Activated T-cell treated with anti-CD3 and anti-CD28 coated beads, Interleukin-2, amount 50 U/mL, for 4 hours (primary cell): ENCODE data around the gene KCNIP4. TPM values are rescaled to one million over a fixed set of nuclear protein-coding genes. Genes with fewer than 3 reads are reported as not detected.
"Not testable (repeated sequence)": the region's sequence is repeated elsewhere in the genome, so short reads cannot be mapped to it uniquely, and the experiment has no call there.

ENCODE experiments used
- ATAC-seq, 2 donors: fragments of 200-7000 bp; cut with Tn5 transposase; one replicate each; pipeline ENCODE4 v1.10.0; 2021
- DNase-seq: peaks from one replicate; pipeline ENCODE4 v3.0.0-alpha.2; 2020
- H3K27me3 Mint-ChIP-seq: one replicate; pipeline ENCODE4 v1.8.0; 2021; ENCODE audit warnings: low read depth, mixed read lengths
- H3K36me3 Mint-ChIP-seq: one replicate; pipeline ENCODE4 v1.8.0; 2022; ENCODE audit warnings: mixed read lengths; ENCODE audit not compliant: insufficient read depth
- H3K4me1 Mint-ChIP-seq: one replicate; pipeline ENCODE4 v1.8.0; 2021; ENCODE audit warnings: low read depth, mixed read lengths
- H3K4me3 Mint-ChIP-seq: one replicate; pipeline ENCODE4 v1.8.0; 2021; ENCODE audit warnings: mild to moderate bottlenecking, moderate library complexity, mixed read lengths
- H3K9me3 Mint-ChIP-seq: one replicate; pipeline ENCODE4 v1.8.0; 2021; ENCODE audit warnings: mixed read lengths
- total RNA-seq, 3 donors: library from RNA; stranded (reverse); gene quantifications; one replicate each; pipeline ENCODE4 v1.2.1, GENCODE V29; 2021

Gene KCNIP4
- not detected for total RNA-seq

DNA sequence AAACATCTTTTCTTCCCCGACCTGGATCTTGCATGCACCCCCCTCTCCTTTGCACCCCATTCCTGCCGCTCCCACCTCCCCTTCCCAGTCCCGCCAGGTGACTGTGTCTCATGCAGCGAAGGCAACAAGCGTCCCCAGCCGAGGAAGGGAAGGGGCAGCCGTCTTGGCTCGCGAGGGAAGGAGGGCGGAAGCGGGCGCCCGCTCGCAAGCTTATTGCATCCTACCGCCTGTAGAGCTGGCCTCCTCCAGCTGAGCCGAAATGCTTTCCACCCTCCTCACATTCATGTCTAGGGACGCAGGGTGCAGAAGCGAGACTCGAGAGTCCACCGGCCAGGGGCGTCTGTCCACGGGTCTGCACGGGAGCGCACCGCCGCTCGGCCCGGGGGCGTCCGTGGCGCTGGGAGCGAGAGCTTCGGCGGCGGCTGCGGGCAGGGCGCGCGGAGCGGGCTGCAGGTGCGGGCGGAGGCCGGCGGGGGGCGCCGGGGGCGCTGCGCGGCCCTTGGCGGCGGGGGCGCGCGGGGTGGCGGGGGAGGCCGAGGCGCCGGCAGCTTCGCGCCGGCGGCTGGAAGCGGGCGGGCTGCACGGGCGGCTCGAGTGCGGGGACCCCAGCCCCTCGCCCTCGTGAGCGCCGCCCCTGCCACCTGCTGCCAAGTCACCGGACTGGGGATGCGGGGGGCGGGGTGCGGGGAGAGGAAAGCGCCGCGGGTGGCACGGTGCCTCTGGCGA, at the start of gene KCNIP4:
Gene KCNIP4 (minus strand): TSS at position 426 of the 726 bp plus-strand sequence.
- Mint-ChIP-seq H3K36me3 (no peaks in the 10 kb centered on the region), H3K27me3 (peaks cover 23% of the 10 kb centered on the region), H3K9me3 (peaks cover 11% of the 10 kb centered on the region), H3K4me1 (no peaks in the 10 kb centered on the region), H3K4me3 (no peak within 1 kb of the TSS)
- no peak for DNase-seq
- peak; percentile 50 to 74 for ATAC-seq

DNA sequence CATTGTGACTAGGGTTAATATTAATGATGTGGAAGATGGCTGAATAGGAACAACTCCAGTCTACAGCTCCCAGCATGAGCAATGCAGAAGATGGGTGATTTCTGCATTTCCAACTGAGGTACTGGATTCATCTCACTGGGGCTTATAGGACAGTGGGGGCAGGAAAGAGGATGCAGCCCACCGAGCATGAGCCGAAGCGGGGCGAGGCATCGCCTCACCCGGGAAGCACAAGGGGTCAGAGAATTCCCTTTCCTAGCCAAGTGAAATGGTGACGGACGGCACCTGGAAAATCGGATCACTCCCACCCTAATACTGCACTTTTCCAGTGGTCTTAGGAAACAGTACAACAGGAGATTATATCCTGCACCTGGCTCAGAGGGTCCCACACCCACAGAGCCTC, 48.0 kb upstream of the KCNIP4 start:
- not testable (repeated sequence) for ATAC-seq, H3K4me3 Mint-ChIP-seq, DNase-seq, H3K36me3 Mint-ChIP-seq, H3K27me3 Mint-ChIP-seq, H3K4me1 Mint-ChIP-seq
- peaks cover 11% of the 10 kb centered on the region for H3K9me3 Mint-ChIP-seq

- ATAC-seq (no peak), DNase-seq (no peak)
- H3K9me3 Mint-ChIP-seq, result peaks cover 13% of the 10 kb centered on the region
- no peaks in the 10 kb centered on the region for H3K27me3 Mint-ChIP-seq
- no peak overlapping the region for H3K4me3 Mint-ChIP-seq
- no peaks in the 10 kb centered on the region for H3K36me3 Mint-ChIP-seq
- H3K4me1 Mint-ChIP-seq, result no peaks in the 10 kb centered on the region
Observed at GRCh38 chr4:21992330-21992729, 43.8 kb upstream of the KCNIP4 start.

GRCh38 chr4:21991562-21991961, 43.0 kb upstream of the KCNIP4 start:
- ATAC-seq, result no peak
- H3K27me3 Mint-ChIP-seq, result no peaks in the 10 kb centered on the region
- peaks cover 12% of the 10 kb centered on the region for H3K9me3 Mint-ChIP-seq
- DNase-seq, result no peak
- H3K36me3 Mint-ChIP-seq, result no peaks in the 10 kb centered on the region
- H3K4me3 Mint-ChIP-seq, result no peak overlapping the region
- H3K4me1 Mint-ChIP-seq, result no peaks in the 10 kb centered on the region

- peaks cover 8% of the 10 kb centered on the region for H3K9me3 Mint-ChIP-seq
- DNase-seq (no peak), ATAC-seq (no peak)
- H3K36me3 Mint-ChIP-seq, result no peaks in the 10 kb centered on the region
- H3K4me3 Mint-ChIP-seq, result no peak overlapping the region
- H3K27me3 Mint-ChIP-seq, result no peaks in the 10 kb centered on the region
- H3K4me1 Mint-ChIP-seq, result no peaks in the 10 kb centered on the region
Observed at GRCh38 chr4:21991050-21991449, 42.5 kb upstream of the KCNIP4 start.

- H3K36me3 Mint-ChIP-seq, result no peaks in the 10 kb centered on the region
- H3K4me3 Mint-ChIP-seq, result no peak overlapping the region
- H3K9me3 Mint-ChIP-seq, result peaks cover 8% of the 10 kb centered on the region
- no peaks in the 10 kb centered on the region for H3K4me1 Mint-ChIP-seq
- DNase-seq, result no peak
- no peak for ATAC-seq
- no peaks in the 10 kb centered on the region for H3K27me3 Mint-ChIP-seq
Observed at GRCh38 chr4:21989351-21989750, 40.8 kb upstream of the KCNIP4 start.

DNA sequence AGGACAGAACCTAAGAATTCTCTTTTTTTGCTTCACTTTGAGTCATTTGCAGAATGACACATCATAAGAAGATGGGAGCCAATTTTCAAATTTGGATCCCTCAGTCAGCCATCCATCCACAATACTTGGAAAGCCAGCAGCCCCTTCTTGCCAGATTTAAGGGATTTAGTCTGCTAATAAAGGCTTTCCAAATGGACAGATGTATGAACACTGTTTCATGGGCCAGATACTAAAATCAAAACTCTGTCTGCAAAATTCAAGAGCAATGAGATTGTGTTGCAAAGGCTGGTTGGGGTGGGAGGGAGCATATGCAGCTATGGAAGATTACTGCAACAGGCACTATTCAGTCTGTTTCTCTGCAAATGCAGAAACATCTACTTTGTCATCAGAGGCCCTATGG, 37.7 kb upstream of the KCNIP4 start:
- no peaks in the 10 kb centered on the region for H3K4me1 Mint-ChIP-seq
- no peaks in the 10 kb centered on the region for H3K27me3 Mint-ChIP-seq
- no peak for DNase-seq

DNA sequence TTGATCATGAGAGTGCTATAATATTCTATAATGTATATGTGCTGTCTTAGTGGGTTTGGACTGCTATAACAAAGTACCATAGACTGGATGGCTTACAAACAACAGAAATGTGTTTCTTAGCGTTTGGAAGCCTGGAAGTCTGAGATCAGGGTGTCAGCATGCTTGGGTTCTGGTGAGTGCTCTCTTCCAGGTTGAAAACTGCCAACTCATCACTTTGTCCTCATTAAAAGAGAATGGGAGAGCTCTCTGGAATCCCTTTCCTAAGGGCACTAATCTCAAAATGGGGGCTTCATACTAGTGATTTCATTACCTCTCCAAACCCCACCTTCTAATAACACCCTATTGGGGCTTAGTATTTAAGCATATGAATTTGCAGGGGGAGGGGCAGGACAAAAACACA, 33.5 kb upstream of the KCNIP4 start:
- no peaks in the 10 kb centered on the region for H3K4me1 Mint-ChIP-seq
- H3K9me3 Mint-ChIP-seq, result peaks cover 10% of the 10 kb centered on the region
- no peaks in the 10 kb centered on the region for H3K36me3 Mint-ChIP-seq
- DNase-seq, result no peak
- no peaks in the 10 kb centered on the region for H3K27me3 Mint-ChIP-seq
- no peak overlapping the region for H3K4me3 Mint-ChIP-seq
- ATAC-seq, result no peak

More for the DNA sequence above, 37.7 kb upstream of the KCNIP4 start:
- no peaks in the 10 kb centered on the region for H3K36me3 Mint-ChIP-seq
- no peak overlapping the region for H3K4me3 Mint-ChIP-seq
- ATAC-seq, result no peak
- H3K9me3 Mint-ChIP-seq, result peaks cover 7% of the 10 kb centered on the region

GRCh38 chr4:21979196-21979595, 30.6 kb upstream of the KCNIP4 start:
- H3K9me3 Mint-ChIP-seq, result peaks cover 14% of the 10 kb centered on the region
- no peaks in the 10 kb centered on the region for H3K27me3 Mint-ChIP-seq
- H3K36me3 Mint-ChIP-seq, result no peaks in the 10 kb centered on the region
- DNase-seq (no peak), ATAC-seq (no peak)
- no peaks in the 10 kb centered on the region for H3K4me1 Mint-ChIP-seq
- H3K4me3 Mint-ChIP-seq, result no peak overlapping the region

GRCh38 chr4:21976166-21976565, 27.6 kb upstream of the KCNIP4 start:
- H3K36me3 Mint-ChIP-seq, result no peaks in the 10 kb centered on the region
- H3K4me1 Mint-ChIP-seq, result no peaks in the 10 kb centered on the region
- ATAC-seq (no peak), DNase-seq (no peak)
- H3K27me3 Mint-ChIP-seq, result no peaks in the 10 kb centered on the region
- H3K4me3 Mint-ChIP-seq, result no peak overlapping the region
- H3K9me3 Mint-ChIP-seq, result peaks cover 11% of the 10 kb centered on the region

- no peaks in the 10 kb centered on the region for H3K36me3 Mint-ChIP-seq
- peaks cover 8% of the 10 kb centered on the region for H3K9me3 Mint-ChIP-seq
- no peaks in the 10 kb centered on the region for H3K4me1 Mint-ChIP-seq
- H3K27me3 Mint-ChIP-seq, result no peaks in the 10 kb centered on the region
- H3K4me3 Mint-ChIP-seq, result no peak overlapping the region
- ATAC-seq (no peak), DNase-seq (no peak)
Observed at GRCh38 chr4:21973850-21974249, 25.3 kb upstream of the KCNIP4 start.

- Mint-ChIP-seq H3K4me1 (no peaks in the 10 kb centered on the region), H3K4me3 (no peak overlapping the region), H3K27me3 (no peaks in the 10 kb centered on the region), H3K36me3 (no peaks in the 10 kb centered on the region), H3K9me3 (peaks cover 6% of the 10 kb centered on the region)
- ATAC-seq (no peak), DNase-seq (no peak)
Observed at GRCh38 chr4:21964762-21965319, 16.3 kb upstream of the KCNIP4 start.

DNA sequence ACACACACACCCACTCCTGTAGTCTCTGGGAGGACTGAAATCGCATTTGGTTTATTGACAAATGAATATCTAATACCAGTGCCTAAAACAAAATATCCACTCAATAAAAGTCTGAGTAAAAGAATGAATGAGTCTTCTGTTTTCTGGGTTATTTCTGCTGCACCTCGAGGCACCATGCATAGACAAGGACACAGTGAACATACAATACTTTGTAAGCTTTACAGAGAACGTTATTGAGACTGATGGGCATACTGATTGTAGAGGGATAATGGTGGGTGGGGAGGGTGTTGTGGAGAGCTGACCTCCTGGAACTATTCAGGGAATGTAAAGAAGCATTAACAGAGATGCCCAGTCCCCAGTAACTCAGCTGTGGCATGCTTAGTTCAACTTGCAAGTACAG, 14.1 kb upstream of the KCNIP4 start:
- no peak overlapping the region for H3K4me3 Mint-ChIP-seq
- H3K36me3 Mint-ChIP-seq, result no peaks in the 10 kb centered on the region
- ATAC-seq (no peak), DNase-seq (no peak)
- peaks cover 14% of the 10 kb centered on the region for H3K9me3 Mint-ChIP-seq
- no peaks in the 10 kb centered on the region for H3K4me1 Mint-ChIP-seq
- H3K27me3 Mint-ChIP-seq, result no peaks in the 10 kb centered on the region

DNA sequence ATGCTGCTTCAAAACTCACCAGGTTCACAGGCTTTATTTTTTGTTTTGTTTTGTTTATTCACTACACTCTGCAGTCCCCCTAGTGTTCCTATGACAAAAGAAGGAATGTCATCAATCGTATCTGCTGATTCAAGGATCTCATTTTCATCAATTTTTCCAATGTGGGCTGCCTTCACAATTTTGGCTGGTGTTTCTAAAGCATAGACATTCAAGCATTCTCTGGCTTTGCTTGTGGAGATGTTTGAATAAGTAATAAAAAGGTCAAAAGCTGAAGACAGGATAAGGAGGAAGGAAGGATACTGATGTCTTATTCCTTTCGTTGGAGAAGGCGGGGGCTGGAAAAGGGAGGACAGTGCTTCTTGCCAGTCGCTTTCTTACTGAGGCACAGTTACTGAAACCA, 12.2 kb upstream of the KCNIP4 start:
- Mint-ChIP-seq H3K36me3 (no peaks in the 10 kb centered on the region), H3K9me3 (peaks cover 10% of the 10 kb centered on the region), H3K4me1 (no peaks in the 10 kb centered on the region), H3K27me3 (no peaks in the 10 kb centered on the region), H3K4me3 (no peak overlapping the region)
- no peak for DNase-seq
- no peak for ATAC-seq

GRCh38 chr4:21954916-21955315, 6.3 kb upstream of the KCNIP4 start:
- no peak for DNase-seq
- Mint-ChIP-seq H3K36me3 (no peaks in the 10 kb centered on the region), H3K4me1 (no peaks in the 10 kb centered on the region), H3K9me3 (peaks cover 9% of the 10 kb centered on the region), H3K27me3 (peaks cover under 1% of the 10 kb centered on the region), H3K4me3 (no peak overlapping the region)
- no peak for ATAC-seq
